Effector memory CD4-positive, alpha-beta T cell (primary cell): ENCODE measurements around the gene ADRA1B.

Source experiments
- DNase-seq, 3 donors: peaks; one replicate each; pipeline ENCODE4 v3.0.0-alpha.2; 2020
- H3K27ac ChIP-seq: 2 replicates; pipeline ENCODE4 v1.7.0; 2013; ENCODE audit warnings: mild to moderate bottlenecking, low read length, moderate library complexity; ENCODE audit not compliant: insufficient read depth, poor library complexity, severe bottlenecking
- H3K27me3 ChIP-seq: replicated peaks from 2 replicates; pipeline ENCODE4 v1.7.0; 2013; ENCODE audit warnings: mild to moderate bottlenecking, low read length; ENCODE audit not compliant: insufficient read depth, control insufficient read depth, poor library complexity, severe bottlenecking
- H3K36me3 ChIP-seq: 2 replicates; pipeline ENCODE4 v1.7.0; 2013; ENCODE audit warnings: mild to moderate bottlenecking, low read length, moderate library complexity; ENCODE audit not compliant: control insufficient read depth, insufficient read depth
- H3K4me1 ChIP-seq: 2 replicates; pipeline ENCODE4 v1.7.0; 2013; ENCODE audit warnings: low read length, mild to moderate bottlenecking; ENCODE audit not compliant: control insufficient read depth, insufficient read depth, poor library complexity, severe bottlenecking
- H3K4me3 ChIP-seq: 2 replicates; pipeline ENCODE4 v1.7.0; 2013; ENCODE audit warnings: low read length, low read depth, mild to moderate bottlenecking; ENCODE audit not compliant: insufficient read depth, poor library complexity, severe bottlenecking
- H3K9me3 ChIP-seq: 2 replicates; pipeline ENCODE4 v1.7.0; 2013; ENCODE audit warnings: mild to moderate bottlenecking, low read length, moderate library complexity; ENCODE audit not compliant: control insufficient read depth

Gene ADRA1B

GRCh38 chr5:159884917-159885620 lies 31.2 kb upstream of the ADRA1B start:
- H3K36me3 ChIP-seq = no peaks in the 10 kb centered on the region
- H3K9me3 ChIP-seq = no peaks in the 10 kb centered on the region
- no peak overlapping the region for H3K27ac ChIP-seq
- no peak overlapping the region for H3K4me3 ChIP-seq
- H3K27me3 ChIP-seq = no peaks in the 10 kb centered on the region
- DNase-seq = no peak
- H3K4me1 ChIP-seq = no peaks in the 10 kb centered on the region

GRCh38 chr5:159886296-159886695 lies 30.0 kb upstream of the ADRA1B start:
- H3K27ac ChIP-seq = no peak overlapping the region
- DNase-seq = no peak
- H3K36me3 ChIP-seq = no peaks in the 10 kb centered on the region
- no peaks in the 10 kb centered on the region for H3K9me3 ChIP-seq
- no peaks in the 10 kb centered on the region for H3K27me3 ChIP-seq
- no peaks in the 10 kb centered on the region for H3K4me1 ChIP-seq
- H3K4me3 ChIP-seq = no peak overlapping the region

GRCh38 chr5:159887050-159887449 lies 29.2 kb upstream of the ADRA1B start:
- H3K4me1 ChIP-seq = no peaks in the 10 kb centered on the region
- H3K36me3 ChIP-seq = no peaks in the 10 kb centered on the region
- no peak for DNase-seq
- no peaks in the 10 kb centered on the region for H3K9me3 ChIP-seq
- no peaks in the 10 kb centered on the region for H3K27me3 ChIP-seq
- no peak overlapping the region for H3K4me3 ChIP-seq
- H3K27ac ChIP-seq = no peak overlapping the region

GRCh38 chr5:159888860-159889259 lies 27.4 kb upstream of the ADRA1B start:
- H3K36me3 ChIP-seq = no peaks in the 10 kb centered on the region
- H3K27me3 ChIP-seq = no peaks in the 10 kb centered on the region
- no peaks in the 10 kb centered on the region for H3K9me3 ChIP-seq
- H3K4me3 ChIP-seq = no peak overlapping the region
- no peak overlapping the region for H3K27ac ChIP-seq
- H3K4me1 ChIP-seq = no peaks in the 10 kb centered on the region
- DNase-seq = no peak

- no peak for DNase-seq
- no peaks in the 10 kb centered on the region for H3K36me3 ChIP-seq
- no peak overlapping the region for H3K4me3 ChIP-seq
- H3K27ac ChIP-seq = no peak overlapping the region
- H3K9me3 ChIP-seq = no peaks in the 10 kb centered on the region
- no peaks in the 10 kb centered on the region for H3K4me1 ChIP-seq
- no peaks in the 10 kb centered on the region for H3K27me3 ChIP-seq
Observed at GRCh38 chr5:159890141-159890540, 26.1 kb upstream of the ADRA1B start.

GRCh38 chr5:159891371-159891770 lies 24.9 kb upstream of the ADRA1B start:
- Histone ChIP-seq H3K27me3 (no peaks in the 10 kb centered on the region), H3K36me3 (no peaks in the 10 kb centered on the region), H3K4me1 (no peaks in the 10 kb centered on the region), H3K9me3 (no peaks in the 10 kb centered on the region), H3K4me3 (no peak overlapping the region), H3K27ac (no peak overlapping the region)
- DNase-seq = no peak

GRCh38 chr5:159893040-159893695 lies 23.1 kb upstream of the ADRA1B start:
- H3K36me3 ChIP-seq = no peaks in the 10 kb centered on the region
- no peaks in the 10 kb centered on the region for H3K9me3 ChIP-seq
- no peak overlapping the region for H3K4me3 ChIP-seq
- no peak for DNase-seq
- H3K4me1 ChIP-seq = no peaks in the 10 kb centered on the region
- H3K27me3 ChIP-seq = no peaks in the 10 kb centered on the region
- no peak overlapping the region for H3K27ac ChIP-seq

GRCh38 chr5:159894149-159894720 lies 22.0 kb upstream of the ADRA1B start:
- Histone ChIP-seq H3K9me3 (no peaks in the 10 kb centered on the region), H3K36me3 (no peaks in the 10 kb centered on the region), H3K27me3 (no peaks in the 10 kb centered on the region), H3K27ac (no peak overlapping the region), H3K4me1 (no peaks in the 10 kb centered on the region), H3K4me3 (no peak overlapping the region)
- DNase-seq = no peak

- no peaks in the 10 kb centered on the region for H3K36me3 ChIP-seq
- no peaks in the 10 kb centered on the region for H3K4me1 ChIP-seq
- DNase-seq = no peak
- H3K27ac ChIP-seq = no peak overlapping the region
- no peak overlapping the region for H3K4me3 ChIP-seq
- H3K9me3 ChIP-seq = no peaks in the 10 kb centered on the region
- H3K27me3 ChIP-seq = no peaks in the 10 kb centered on the region
Observed at GRCh38 chr5:159897786-159898393, 18.4 kb upstream of the ADRA1B start.
